A549 (cell line): ENCODE data around the gene CPNE4.

Experiments used
- CTCF ChIP-seq: fragments of >200 bp; sonication (Bioruptor Twin); formaldehyde crosslinking; IDR thresholded peaks from 3 replicates; pipeline ENCODE4 v1.5.1; 2016
- EP300 ChIP-seq, 2 experiments: fragments of >200 bp; sonication (Bioruptor Twin); formaldehyde crosslinking; IDR thresholded peaks; 2 replicates in 1 of 2; 3 replicates in 1 of 2; pipeline ENCODE4 v1.6.1; 2016 to 2017
- ESRRA ChIP-seq: fragments of 150-350 bp; IDR thresholded peaks from 2 replicates; pipeline ENCODE4 v1.6.1; 2014; ENCODE audit warnings: mild to moderate bottlenecking, low read length, borderline replicate concordance
- KDM1A ChIP-seq: fragments of 200-600 bp; sonication (generic); IDR thresholded peaks from 2 replicates; pipeline ENCODE4 v1.6.1; 2016; ENCODE audit warnings: low read depth, mild to moderate bottlenecking
- MAFK ChIP-seq: fragments of 450-650 bp; IDR thresholded peaks from 2 replicates; pipeline ENCODE4 v1.6.1; 2014; ENCODE audit not compliant: partially characterized antibody
- REST ChIP-seq: fragments of 200-600 bp; sonication (generic); IDR thresholded peaks from 2 replicates; pipeline ENCODE4 v1.6.1; 2016; ENCODE audit warnings: antibody characterized with exemption, mild to moderate bottlenecking, moderate library complexity
- SREBF2 ChIP-seq: fragments of 450-650 bp; IDR thresholded peaks from 2 replicates; pipeline ENCODE4 v1.6.1; 2014; ENCODE audit warnings: mild to moderate bottlenecking, moderate library complexity
- USF2 ChIP-seq: fragments of 450-650 bp; IDR thresholded peaks from 2 replicates; pipeline ENCODE4 v1.6.1; 2014; ENCODE audit warnings: antibody characterized with exemption

GRCh38 chr3:131983689-131984088, 51.1 kb downstream of the CPNE4 start:
- TF ChIP-seq EP300 (IDR thresholded peaks at IDR 0.05), result no peak
- TF ChIP-seq REST, result no peak
- TF ChIP-seq SREBF2, result no peak
- no peak for TF ChIP-seq MAFK
- no peak for TF ChIP-seq USF2
- TF ChIP-seq CTCF, result no peak
- TF ChIP-seq ESRRA, result no peak
- TF ChIP-seq KDM1A, result no peak
